H9 (cell line): Measurements from ENCODE around the gene GLRA3. TPM values are rescaled to one million over a fixed set of nuclear protein-coding genes. Genes with fewer than 3 reads are reported as not detected.

Experiments
- DNase-seq: peaks from one replicate; pipeline ENCODE4 v3.0.0-alpha.2; 2017
- H2AFZ ChIP-seq: one replicate; pipeline ENCODE4 v1.6.1; 2013; ENCODE audit warnings: mild to moderate bottlenecking, low read length, control low read depth, moderate library complexity
- H2AK5ac ChIP-seq: 2 replicates; pipeline ENCODE4 v1.6.1; 2013; ENCODE audit warnings: low read length, control low read depth, mixed read lengths; ENCODE audit not compliant: insufficient read length
- H2BK120ac ChIP-seq: one replicate; pipeline ENCODE4 v1.6.1; 2013; ENCODE audit warnings: low read depth, mild to moderate bottlenecking, low read length, control low read depth, inconsistent platforms; ENCODE audit not compliant: poor library complexity, severe bottlenecking
- H2BK12ac ChIP-seq: 2 replicates; pipeline ENCODE4 v1.6.1; 2013; ENCODE audit warnings: low read length, control low read depth, mixed read lengths, low read depth; ENCODE audit not compliant: insufficient read length
- H2BK15ac ChIP-seq: 2 replicates; pipeline ENCODE4 v1.6.1; 2013; ENCODE audit warnings: low read depth, low read length, control low read depth
- H2BK20ac ChIP-seq: one replicate; pipeline ENCODE4 v1.6.1; 2013; ENCODE audit warnings: low read depth, mild to moderate bottlenecking, low read length, control low read depth, inconsistent platforms; ENCODE audit not compliant: poor library complexity, severe bottlenecking
- H2BK5ac ChIP-seq: 2 replicates; pipeline ENCODE4 v1.6.1; 2013; ENCODE audit warnings: low read length, control low read depth, mixed read lengths; ENCODE audit not compliant: insufficient read length
- H3K14ac ChIP-seq: 2 replicates; pipeline ENCODE4 v1.6.1; 2013; ENCODE audit warnings: low read length, control low read depth; ENCODE audit not compliant: insufficient read depth
- H3K18ac ChIP-seq: 2 replicates; pipeline ENCODE4 v1.6.1; 2013; ENCODE audit warnings: low read depth, mild to moderate bottlenecking, mixed read lengths, low read length, control low read depth; ENCODE audit not compliant: insufficient read length
- H3K23ac ChIP-seq: 2 replicates; pipeline ENCODE4 v1.6.1; 2013; ENCODE audit warnings: low read length, control low read depth, mixed read lengths, low read depth; ENCODE audit not compliant: insufficient read length
- H3K23me2 ChIP-seq: 2 replicates; pipeline ENCODE4 v1.6.1; 2013; ENCODE audit warnings: low read depth, mild to moderate bottlenecking, mixed read lengths, low read length, control low read depth; ENCODE audit not compliant: insufficient read length, poor library complexity, severe bottlenecking
- H3K27ac ChIP-seq: 2 replicates; pipeline ENCODE4 v1.5.1; 2013; ENCODE audit warnings: low read length, control low read depth, mixed read lengths, low read depth; ENCODE audit not compliant: insufficient read length
- H3K27me3 ChIP-seq: 2 replicates; pipeline ENCODE4 v1.6.1; 2013; ENCODE audit warnings: low read length, control low read depth, inconsistent platforms; ENCODE audit not compliant: insufficient read depth
- H3K4ac ChIP-seq: 2 replicates; pipeline ENCODE4 v1.6.1; 2013; ENCODE audit warnings: low read depth, mild to moderate bottlenecking, control low read depth, inconsistent platforms, low read length, moderate library complexity
- H3K4me1 ChIP-seq: 2 replicates; pipeline ENCODE4 v1.6.1; 2013; ENCODE audit warnings: low read length, control low read depth, inconsistent platforms; ENCODE audit not compliant: insufficient read depth
- H3K4me2 ChIP-seq: 2 replicates; pipeline ENCODE4 v1.6.1; 2013; ENCODE audit warnings: low read length, control low read depth, mixed read lengths; ENCODE audit not compliant: insufficient read length, insufficient read depth
- H3K56ac ChIP-seq: 2 replicates; pipeline ENCODE4 v1.6.1; 2013; ENCODE audit warnings: low read depth, mild to moderate bottlenecking, mixed read lengths, low read length, control low read depth; ENCODE audit not compliant: insufficient read length
- H3K79me1 ChIP-seq: 2 replicates; pipeline ENCODE4 v1.6.1; 2013; ENCODE audit warnings: low read depth, mild to moderate bottlenecking, moderate library complexity, low read length, control low read depth, inconsistent platforms; ENCODE audit not compliant: insufficient read depth, poor library complexity, severe bottlenecking
- H3K79me2 ChIP-seq: 2 replicates; pipeline ENCODE4 v1.6.1; 2013; ENCODE audit warnings: low read length, control low read depth, inconsistent platforms; ENCODE audit not compliant: insufficient read depth
- H3K9ac ChIP-seq: 2 replicates; pipeline ENCODE4 v1.6.1; 2013; ENCODE audit warnings: low read length, control low read depth, mixed read lengths; ENCODE audit not compliant: insufficient read length; ENCODE audit errors: extremely low read depth
- H3K9me3 ChIP-seq: one replicate; pipeline ENCODE4 v1.6.1; 2013; ENCODE audit warnings: low read depth, low read length, inconsistent platforms; ENCODE audit not compliant: control insufficient read depth
- H3T11ph ChIP-seq: one replicate; pipeline ENCODE4 v1.6.1; 2013; ENCODE audit warnings: mild to moderate bottlenecking, low read length, control low read depth, inconsistent platforms
- H4K20me1 ChIP-seq: one replicate; pipeline ENCODE4 v1.6.1; 2013; ENCODE audit not compliant: control insufficient read depth, insufficient read length, insufficient read depth
- H4K5ac ChIP-seq: 2 replicates; pipeline ENCODE4 v1.6.1; 2013; ENCODE audit warnings: low read depth, mild to moderate bottlenecking, mixed read lengths, low read length, control low read depth; ENCODE audit not compliant: insufficient read length
- H4K8ac ChIP-seq: replicated peaks from 2 replicates; pipeline ENCODE4 v1.6.1; 2013; ENCODE audit warnings: low read length, control low read depth, mixed read lengths, low read depth; ENCODE audit not compliant: insufficient read length
- H4K91ac ChIP-seq: 2 replicates; pipeline ENCODE4 v1.6.1; 2013; ENCODE audit warnings: low read depth, mild to moderate bottlenecking, moderate library complexity, mixed read lengths, low read length, control low read depth; ENCODE audit not compliant: insufficient read length
- H3K27ac Mint-ChIP-seq, 3 experiments: 2 replicates in 2 of 3; 3 replicates in 1 of 3; pipeline ENCODE4 v1.8.0; 2020 to 2021; ENCODE audit warnings: mixed read lengths in 3 of 3, mild to moderate bottlenecking in 1 of 3, moderate library complexity in 1 of 3
- H3K27me3 Mint-ChIP-seq: 2 replicates; pipeline ENCODE4 v1.8.0; 2021; ENCODE audit warnings: low read depth, mild to moderate bottlenecking, moderate library complexity, mixed read lengths
- H3K36me3 Mint-ChIP-seq, 3 experiments: 2 replicates in 2 of 3; 3 replicates in 1 of 3; pipeline ENCODE4 v1.8.0; 2020 to 2021; ENCODE audit warnings: low read depth in 3 of 3, mixed read lengths in 3 of 3; ENCODE audit not compliant: insufficient read depth in 1 of 3
- H3K4me1 Mint-ChIP-seq, 2 experiments: 2 replicates each; pipeline ENCODE4 v1.8.0; 2020; ENCODE audit warnings: mixed read lengths in 2 of 2
- H3K4me3 Mint-ChIP-seq, 2 experiments: 2 replicates in 1 of 2; 3 replicates in 1 of 2; pipeline ENCODE4 v1.8.0; 2020 to 2021; ENCODE audit warnings: mild to moderate bottlenecking in 2 of 2, mixed read lengths in 2 of 2, moderate library complexity in 1 of 2
- H3K9me3 Mint-ChIP-seq, 2 experiments: 2 replicates in 1 of 2; 3 replicates in 1 of 2; pipeline ENCODE4 v1.8.0; 2020; ENCODE audit warnings: mild to moderate bottlenecking in 2 of 2, mixed read lengths in 2 of 2, moderate library complexity in 1 of 2
- CTCF ChIP-seq: fragments of 200-600 bp; sonication (generic); conservative IDR thresholded peaks from 3 replicates; pipeline ENCODE4 v1.8.0; 2021; ENCODE audit warnings: antibody characterized with exemption, mild to moderate bottlenecking
- WGBS: extraction: QIAGEN DNeasy Blood & Tissue Kit; methylation state at CpG from one replicate; pipeline ENCODE4 v1.1.7; 2013; ENCODE audit warnings: missing lambda C conversion rate, low lambda C conversion rate, mixed read lengths; ENCODE audit not compliant: insufficient read length; ENCODE audit errors: extremely low coverage; 5-methylcytosine and 5-hydroxymethylcytosine counted together
- total RNA-seq: library from RNA; stranded (reverse); gene quantifications from 2 replicates; pipeline ENCODE4 v1.2.1, GENCODE V29; 2021

Gene GLRA3
- total RNA-seq, 1 experiment from 2014 or later: 0.09 TPM

GRCh38 chr4:174753021-174753420 lies 76.0 kb downstream of the GLRA3 start:
- no peak overlapping the region for H4K5ac ChIP-seq
- Mint-ChIP-seq H3K36me3 (no peaks in the 10 kb centered on the region; a peak in 1 of 7 replicates), H3K4me3 (no peak overlapping the region), H3K27ac (no peak overlapping the region), H3K4me1 (peaks cover 5% of the 10 kb centered on the region in 2 experiments), H3K27me3 (no peaks in the 10 kb centered on the region; the same call in 1 of the 2 replicates), H3K9me3 (no peaks in the 10 kb centered on the region)
- no peaks in the 10 kb centered on the region for H3K4me1 ChIP-seq
- H3K56ac ChIP-seq: no peak overlapping the region
- H2BK120ac ChIP-seq: no peak overlapping the region
- no peak overlapping the region for H3K23ac ChIP-seq
- no peak overlapping the region for H4K8ac ChIP-seq
- H3K9me3 ChIP-seq: no peaks in the 10 kb centered on the region
- no peak overlapping the region for H2BK20ac ChIP-seq
- H3K4ac ChIP-seq: no peak overlapping the region
- H3K9ac ChIP-seq: no peak overlapping the region
- DNase-seq: no peak
- H3K23me2 ChIP-seq: no peaks in the 10 kb centered on the region
- no peaks in the 10 kb centered on the region for H3K79me2 ChIP-seq
- H3K4me2 ChIP-seq: no peak overlapping the region
- H3T11ph ChIP-seq: no peak overlapping the region
- TF ChIP-seq CTCF: no peak
- H2BK15ac ChIP-seq: no peak overlapping the region
- H2AFZ ChIP-seq: no peak overlapping the region
- H3K79me1 ChIP-seq: no peaks in the 10 kb centered on the region
- H3K14ac ChIP-seq: no peak overlapping the region
- no peak overlapping the region for H3K18ac ChIP-seq
- no peak overlapping the region for H4K91ac ChIP-seq
- no peaks in the 10 kb centered on the region for H3K27me3 ChIP-seq
- H3K27ac ChIP-seq: no peak overlapping the region
- no peak overlapping the region for H2BK12ac ChIP-seq
- H2BK5ac ChIP-seq: no peak overlapping the region
- no peak overlapping the region for H2AK5ac ChIP-seq
- no CpG with 5 or more reads among the region's 4 CpGs for whole genome bisulfite sequencing
- H4K20me1 ChIP-seq: no peaks in the 10 kb centered on the region
